Activated CD4-positive, alpha-beta memory T cell treated with anti-CD3 and anti-CD28 coated beads for 36 hours (primary cell): Measurements from ENCODE around the gene ZFPM1. TPM values are rescaled to one million over a fixed set of nuclear protein-coding genes. Genes with fewer than 3 reads are reported as not detected.
"Not testable (repeated sequence)": the region's sequence is repeated elsewhere in the genome, so short reads cannot be mapped to it uniquely, and the experiment has no call there.

Source experiments
- CTCF ChIA-PET: fragments of 350-600 bp; sonication (Branson Sonifier 250); formaldehyde crosslinking; loops from one replicate; lab custom pipeline; 2021; ENCODE audit warnings: antibody characterized with exemption, inconsistent platforms; lab: Charles Lee
- POLR2A ChIA-PET: fragments of 350-600 bp; sonication (Branson Sonifier 250); formaldehyde crosslinking; loops from one replicate; lab custom pipeline; 2021; ENCODE audit warnings: antibody characterized with exemption; lab: Charles Lee
- DNase-seq: peaks from one replicate; pipeline ENCODE4 v3.0.0-alpha.2; 2020
- H3K27ac Mint-ChIP-seq: one replicate; pipeline ENCODE4 v1.8.0; 2021; ENCODE audit warnings: mixed read lengths
- H3K27me3 Mint-ChIP-seq: one replicate; pipeline ENCODE4 v1.8.0; 2021; ENCODE audit warnings: mixed read lengths
- H3K36me3 Mint-ChIP-seq: one replicate; pipeline ENCODE4 v1.8.0; 2021; ENCODE audit warnings: mixed read lengths
- H3K4me1 Mint-ChIP-seq: one replicate; pipeline ENCODE4 v1.8.0; 2021; ENCODE audit warnings: low read depth, mixed read lengths
- H3K4me3 Mint-ChIP-seq: one replicate; pipeline ENCODE4 v1.8.0; 2021; ENCODE audit warnings: mild to moderate bottlenecking, mixed read lengths
- H3K9me3 Mint-ChIP-seq: one replicate; pipeline ENCODE4 v1.8.0; 2021; ENCODE audit warnings: mixed read lengths
- intact Hi-C: fragments of 100-400 bp; cut with micrococcal nuclease; formaldehyde crosslinking; loops from one replicate; pipeline ENCODE4 v1.15.1; 2023
- total RNA-seq, 2 experiments: library from RNA; stranded (reverse); gene quantifications; one replicate each; pipeline ENCODE4 v1.2.3, GENCODE V29; 2021

The ZFPM1 gene
- total RNA-seq, 2 experiments from 2014 or later = 11.6 to 12.0 TPM

- Mint-ChIP-seq H3K36me3 (no peaks in the 10 kb centered on the region), H3K27ac (no peak overlapping the region), H3K4me1 (peaks cover 74% of the 10 kb centered on the region), H3K4me3 (no peak overlapping the region), H3K27me3 (no peaks in the 10 kb centered on the region), H3K9me3 (no peaks in the 10 kb centered on the region)
- no peak for DNase-seq
- ChIA-PET POLR2A (no interaction called here), CTCF (interaction anchor here (2.2 kb wide), 1 partner anchor 8 kb away, joined by 10 read pairs; no protein-coding TSS in a partner anchor)
- intact Hi-C loops = no loop called here
Measured at GRCh38 chr16:88465387-88465983, 12.4 kb downstream of the ZFPM1 start.

- intact Hi-C loops = no loop called here
- H3K4me3 Mint-ChIP-seq = no peak overlapping the region
- peaks cover 79% of the 10 kb centered on the region for H3K4me1 Mint-ChIP-seq
- H3K9me3 Mint-ChIP-seq = no peaks in the 10 kb centered on the region
- POLR2A ChIA-PET = no interaction called here
- peak; percentile 26 for DNase-seq
- H3K27me3 Mint-ChIP-seq = no peaks in the 10 kb centered on the region
- CTCF ChIA-PET = interaction anchor here (1.3 to 2.2 kb wide), 3 partner anchors 9 to 39 kb away, joined by 3 to 10 read pairs (median 4); no protein-coding TSS in a partner anchor
- no peaks in the 10 kb centered on the region for H3K36me3 Mint-ChIP-seq
- peak overlapping the region; percentile 51 for H3K27ac Mint-ChIP-seq
Measured at GRCh38 chr16:88466175-88466862, 13.2 kb downstream of the ZFPM1 start.

DNA sequence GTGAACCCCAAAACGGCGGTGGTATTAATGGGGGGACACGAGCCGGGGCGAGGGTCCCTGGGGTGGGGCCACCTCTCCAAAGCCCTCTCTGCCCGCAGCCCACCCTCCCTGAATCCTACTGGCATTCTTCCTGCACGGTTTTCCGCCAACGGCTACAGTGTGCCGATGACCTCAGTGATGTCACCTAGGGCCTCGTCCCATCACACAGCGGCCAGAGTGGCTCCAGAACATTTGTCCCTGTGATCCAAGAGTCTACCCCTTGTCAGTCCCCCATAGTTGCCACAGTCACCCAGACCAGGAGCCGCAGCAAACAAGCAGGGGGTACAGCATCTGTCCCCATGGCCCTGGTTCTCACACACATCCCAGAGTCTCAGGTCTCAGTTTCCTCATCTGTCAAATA lies 13.9 kb downstream of the ZFPM1 start:
- Mint-ChIP-seq H3K27ac (no peak overlapping the region), H3K4me1 (peaks cover 75% of the 10 kb centered on the region), H3K4me3 (no peak overlapping the region), H3K9me3 (no peaks in the 10 kb centered on the region), H3K36me3 (no peaks in the 10 kb centered on the region), H3K27me3 (no peaks in the 10 kb centered on the region)
- ChIA-PET POLR2A (no interaction called here), CTCF (interaction anchor here (0.8 to 2.2 kb wide), 4 partner anchors 10 to 38 kb away, joined by 3 to 10 read pairs (median 4); no protein-coding TSS in a partner anchor)
- DNase-seq = no peak
- intact Hi-C loops = no loop called here

GRCh38 chr16:88467541-88467944 lies 14.5 kb downstream of the ZFPM1 start:
- Mint-ChIP-seq H3K4me3 (no peak overlapping the region), H3K4me1 (peaks cover 73% of the 10 kb centered on the region), H3K9me3 (no peaks in the 10 kb centered on the region), H3K27me3 (no peaks in the 10 kb centered on the region), H3K27ac (no peak overlapping the region), H3K36me3 (no peaks in the 10 kb centered on the region)
- ChIA-PET CTCF (interaction anchor here (0.8 to 2.2 kb wide), 4 partner anchors 10 to 38 kb away, joined by 3 to 10 read pairs (median 4); no protein-coding TSS in a partner anchor), POLR2A (no interaction called here)
- no peak for DNase-seq
- intact Hi-C loops = no loop called here

GRCh38 chr16:88468275-88469129 lies 15.4 kb downstream of the ZFPM1 start:
- peak; percentile 45 for DNase-seq
- ChIA-PET CTCF (interaction anchor here (1.3 kb wide), 1 partner anchor 31 kb away, joined by 3 read pairs; no protein-coding TSS in a partner anchor), POLR2A (no interaction called here)
- intact Hi-C loops = loop anchor here (2.0 kb wide), 1 partner anchor 16 kb away; the partner anchor contains the start of gene ZFPM1
- H3K27me3 Mint-ChIP-seq = no peaks in the 10 kb centered on the region
- H3K36me3 Mint-ChIP-seq = no peaks in the 10 kb centered on the region
- no peak overlapping the region for H3K27ac Mint-ChIP-seq
- H3K4me3 Mint-ChIP-seq = no peak overlapping the region
- peaks cover 72% of the 10 kb centered on the region for H3K4me1 Mint-ChIP-seq
- H3K9me3 Mint-ChIP-seq = no peaks in the 10 kb centered on the region

- H3K9me3 Mint-ChIP-seq = no peaks in the 10 kb centered on the region
- intact Hi-C loops = loop anchor here (2.0 kb wide), 1 partner anchor 17 kb away; the partner anchor contains the start of gene ZFPM1
- H3K27me3 Mint-ChIP-seq = no peaks in the 10 kb centered on the region
- DNase-seq = peak; percentile 59
- H3K4me1 Mint-ChIP-seq = peaks cover 63% of the 10 kb centered on the region
- CTCF ChIA-PET = no interaction called here
- peak overlapping the region; percentile 61 for H3K27ac Mint-ChIP-seq
- H3K4me3 Mint-ChIP-seq = no peak overlapping the region
- POLR2A ChIA-PET = no interaction called here
- no peaks in the 10 kb centered on the region for H3K36me3 Mint-ChIP-seq
Measured at GRCh38 chr16:88469615-88470395, 16.7 kb downstream of the ZFPM1 start.

DNA sequence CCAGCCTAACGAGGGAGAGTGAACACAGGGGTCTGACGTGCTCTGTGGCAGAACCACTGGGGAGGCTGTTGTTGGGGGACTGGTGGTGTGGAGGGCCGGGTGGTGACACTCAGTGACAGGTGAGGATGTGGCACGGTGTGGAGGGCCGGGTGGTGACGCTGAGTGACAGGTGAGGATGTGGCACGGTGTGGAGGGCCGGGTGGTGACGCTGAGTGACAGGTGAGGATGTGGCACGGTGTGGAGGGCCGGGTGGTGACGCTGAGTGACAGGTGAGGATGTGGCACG lies 17.3 kb downstream of the ZFPM1 start:
- intact Hi-C loops, DNase-seq, H3K27ac Mint-ChIP-seq, CTCF ChIA-PET, H3K36me3 Mint-ChIP-seq, H3K4me3 Mint-ChIP-seq, H3K27me3 Mint-ChIP-seq, H3K9me3 Mint-ChIP-seq: not testable (repeated sequence)
- H3K4me1 Mint-ChIP-seq = peaks cover 59% of the 10 kb centered on the region
- POLR2A ChIA-PET = interaction anchor here (1.2 kb wide), 1 partner anchor 18 kb away, joined by 3 read pairs; no protein-coding TSS in a partner anchor

DNA sequence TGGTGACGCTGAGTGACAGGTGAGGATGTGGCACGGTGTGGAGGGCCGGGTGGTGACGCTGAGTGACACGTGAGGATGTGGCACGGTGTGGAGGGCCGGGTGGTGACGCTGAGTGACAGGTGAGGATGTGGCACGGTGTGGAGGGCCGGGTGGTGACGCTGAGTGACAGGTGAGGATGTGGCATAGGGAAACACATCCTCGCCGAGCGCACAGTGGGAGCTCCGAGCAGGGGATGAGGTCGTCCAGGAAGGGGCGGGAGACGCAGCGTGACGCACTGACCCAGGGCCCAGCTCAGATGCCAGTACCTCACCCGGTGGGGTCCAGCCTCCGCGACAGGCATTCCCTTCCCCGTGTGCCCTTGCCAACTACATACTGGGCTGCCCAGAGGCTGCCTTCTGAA lies 17.6 kb downstream of the ZFPM1 start:
- DNase-seq, H3K9me3 Mint-ChIP-seq, H3K4me3 Mint-ChIP-seq, CTCF ChIA-PET, H3K27ac Mint-ChIP-seq, H3K36me3 Mint-ChIP-seq, intact Hi-C loops, H3K27me3 Mint-ChIP-seq: not testable (repeated sequence)
- POLR2A ChIA-PET = interaction anchor here (1.2 kb wide), 1 partner anchor 18 kb away, joined by 3 read pairs; no protein-coding TSS in a partner anchor
- peaks cover 56% of the 10 kb centered on the region for H3K4me1 Mint-ChIP-seq

DNA sequence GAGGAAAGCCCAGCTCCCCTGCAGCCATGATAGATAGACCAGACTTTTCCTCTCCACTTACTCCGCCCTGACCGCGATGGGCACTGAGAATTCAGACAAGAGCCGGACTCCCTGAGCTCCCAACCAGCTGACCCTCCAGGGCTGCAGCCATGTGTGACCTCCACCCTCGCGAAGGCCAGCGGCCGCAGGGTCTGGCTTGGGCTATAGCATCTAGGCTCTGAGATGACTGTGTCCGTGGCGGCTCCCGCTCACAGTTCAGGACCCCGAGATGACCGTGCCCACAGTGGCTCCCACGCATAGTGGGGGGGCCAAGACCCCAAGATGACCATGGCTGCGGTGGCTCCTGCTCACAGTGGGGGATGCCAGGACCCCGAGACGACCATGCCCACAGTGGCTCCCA lies 18.0 kb downstream of the ZFPM1 start:
- H3K36me3 Mint-ChIP-seq = no peaks in the 10 kb centered on the region
- H3K27ac Mint-ChIP-seq = no peak overlapping the region
- DNase-seq = no peak
- H3K27me3 Mint-ChIP-seq = no peaks in the 10 kb centered on the region
- POLR2A ChIA-PET = interaction anchor here (1.2 kb wide), 1 partner anchor 19 kb away, joined by 3 read pairs; no protein-coding TSS in a partner anchor
- peaks cover 51% of the 10 kb centered on the region for H3K4me1 Mint-ChIP-seq
- no peak overlapping the region for H3K4me3 Mint-ChIP-seq
- CTCF ChIA-PET = no interaction called here
- intact Hi-C loops = no loop called here
- no peaks in the 10 kb centered on the region for H3K9me3 Mint-ChIP-seq

GRCh38 chr16:88471575-88471974 lies 18.5 kb downstream of the ZFPM1 start:
- ChIA-PET CTCF (no interaction called here), POLR2A (interaction anchor here (1.2 kb wide), 1 partner anchor 19 kb away, joined by 3 read pairs; no protein-coding TSS in a partner anchor)
- Mint-ChIP-seq H3K27ac (no peak overlapping the region), H3K4me3 (no peak overlapping the region), H3K36me3 (no peaks in the 10 kb centered on the region), H3K27me3 (no peaks in the 10 kb centered on the region), H3K4me1 (peaks cover 49% of the 10 kb centered on the region), H3K9me3 (no peaks in the 10 kb centered on the region)
- intact Hi-C loops = no loop called here
- DNase-seq = no peak

- H3K9me3 Mint-ChIP-seq = no peaks in the 10 kb centered on the region
- intact Hi-C loops = no loop called here
- POLR2A ChIA-PET = no interaction called here
- H3K36me3 Mint-ChIP-seq = no peaks in the 10 kb centered on the region
- peaks cover 48% of the 10 kb centered on the region for H3K4me1 Mint-ChIP-seq
- H3K27ac Mint-ChIP-seq = no peak overlapping the region
- no peak for DNase-seq
- CTCF ChIA-PET = interaction anchor here (0.9 to 1.8 kb wide), 2 partner anchors 28 to 34 kb away, joined by 3 to 4 read pairs; no protein-coding TSS in a partner anchor
- H3K4me3 Mint-ChIP-seq = no peak overlapping the region
- H3K27me3 Mint-ChIP-seq = no peaks in the 10 kb centered on the region
Measured at GRCh38 chr16:88472069-88472468, 19.0 kb downstream of the ZFPM1 start.
